ENCODE measurements around the gene DLG2. TPM values are rescaled to one million over a fixed set of nuclear protein-coding genes. Genes with fewer than 3 reads are reported as not detected.

DLG2 gene
- total and polyA plus RNA-seq, 2 of the 8 experiments (the other 6 are each of a cell fraction or from before 2014, with no cell fraction given), result 1.7 to 14.3 TPM

DNA sequence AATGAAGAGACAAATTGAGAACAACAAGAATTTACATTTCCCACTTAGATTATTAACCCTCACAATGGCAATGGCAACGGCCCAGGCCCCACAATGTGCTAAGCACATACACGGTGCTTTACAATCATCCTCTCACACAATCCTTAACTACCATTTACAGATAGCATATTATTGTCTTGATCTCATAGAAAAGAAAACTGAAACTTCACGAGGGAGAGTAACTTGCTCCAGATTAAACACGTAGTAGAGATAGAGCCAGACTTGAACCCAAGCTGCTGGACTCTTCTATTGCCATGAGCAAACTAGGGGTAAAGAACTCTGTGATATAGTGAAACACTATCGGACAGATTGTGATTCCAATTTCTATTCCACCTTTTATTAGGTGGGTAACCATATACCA is 665.1 kb downstream of the DLG2 start:
- no peak overlapping the region for H2BK15ac ChIP-seq (ENCODE audit: low read length)
- H3K18ac ChIP-seq (ENCODE audit: extremely low read depth, low read length), result no peak overlapping the region
- no peak overlapping the region for H3K23ac ChIP-seq (ENCODE audit: insufficient read length)
- no peaks in the 10 kb centered on the region for H3K9me3 ChIP-seq (ENCODE audit: insufficient read depth in 2 of 2, low read depth in 1 of 2, low read length in 1 of 2)
- H2BK12ac ChIP-seq (ENCODE audit: low read depth, low read length), result no peak overlapping the region
- no peak overlapping the region for H3K9ac ChIP-seq (replicated peaks in 1 of 4; ENCODE audit: extremely low read depth in 1 of 4, low read depth in 3 of 4, low read length in 3 of 4)
- peaks cover 0 to 3% (median 0%) of the 10 kb centered on the region in 4 experiments; a peak in 2 of 7 replicates for H3K4me1 ChIP-seq (replicated peaks in 1 of 4; ENCODE audit: control insufficient read depth in 3 of 4, insufficient read depth in 4 of 4, low read length in 3 of 4)
- no peak overlapping the region for H3K56ac ChIP-seq (replicated peaks; ENCODE audit: insufficient read length, low read depth, low read length)
- no peak for TF ChIP-seq POLR2A (IDR thresholded peaks at IDR 0.05; ENCODE audit: control extremely low read depth in 1 of 2, low read depth in 2 of 2, low read length in 2 of 2)
- no peak for TF ChIP-seq NRF1 (IDR thresholded peaks at IDR 0.05; ENCODE audit: low read depth, low read length)
- no peak for TF ChIP-seq TCF12 (IDR thresholded peaks at IDR 0.05; ENCODE audit: low read depth, low read length)
- TF ChIP-seq BCL11A (IDR thresholded peaks at IDR 0.05; ENCODE audit: low read depth in 2 of 2, low read length in 2 of 2), result no peak
- no peak for TF ChIP-seq RFX5 (IDR thresholded peaks at IDR 0.05; ENCODE audit: borderline replicate concordance, low read depth, low read length)
- no peak for TF ChIP-seq EP300 (IDR thresholded peaks at IDR 0.05; ENCODE audit: borderline replicate concordance in 1 of 2, low read depth in 2 of 2, low read length in 2 of 2)
- TF ChIP-seq FOSL1 (IDR thresholded peaks at IDR 0.05; ENCODE audit: insufficient read depth, low read depth, low read length), result no peak
- TF ChIP-seq CBX8 (IDR thresholded peaks at IDR 0.05; ENCODE audit: borderline replicate concordance, low read depth, low read length), result no peak
- TF ChIP-seq POLR2AphosphoS5 (IDR thresholded peaks at IDR 0.05; ENCODE audit: low read depth, low read length), result no peak
- TF ChIP-seq, protein P1, sequence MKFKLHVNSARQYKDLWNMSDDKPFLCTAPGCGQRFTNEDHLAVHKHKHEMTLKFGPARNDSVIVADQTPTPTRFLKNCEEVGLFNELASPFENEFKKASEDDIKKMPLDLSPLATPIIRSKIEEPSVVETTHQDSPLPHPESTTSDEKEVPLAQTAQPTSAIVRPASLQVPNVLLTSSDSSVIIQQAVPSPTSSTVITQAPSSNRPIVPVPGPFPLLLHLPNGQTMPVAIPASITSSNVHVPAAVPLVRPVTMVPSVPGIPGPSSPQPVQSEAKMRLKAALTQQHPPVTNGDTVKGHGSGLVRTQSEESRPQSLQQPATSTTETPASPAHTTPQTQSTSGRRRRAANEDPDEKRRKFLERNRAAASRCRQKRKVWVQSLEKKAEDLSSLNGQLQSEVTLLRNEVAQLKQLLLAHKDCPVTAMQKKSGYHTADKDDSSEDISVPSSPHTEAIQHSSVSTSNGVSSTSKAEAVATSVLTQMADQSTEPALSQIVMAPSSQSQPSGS (IDR thresholded peaks at IDR 0.05; ENCODE audit: low read length), result no peak
- TF ChIP-seq ZNF274 (IDR thresholded peaks at IDR 0.05; ENCODE audit: borderline replicate concordance, extremely low read depth, low read length), result no peak
- no peak overlapping the region for H2BK120ac ChIP-seq (replicated peaks; ENCODE audit: low read depth, low read length)
- no peak overlapping the region for H3K4me2 ChIP-seq (ENCODE audit: insufficient read depth in 1 of 2, low read depth in 2 of 2, low read length in 2 of 2)
- H2BK20ac ChIP-seq (ENCODE audit: low read length), result no peak overlapping the region
- H2AK5ac ChIP-seq (ENCODE audit: low read depth, low read length), result no peak overlapping the region
- no peak overlapping the region for H3K27ac ChIP-seq (ENCODE audit: low read depth, low read length)
- no peaks in the 10 kb centered on the region for H3K36me3 ChIP-seq (ENCODE audit: control insufficient read depth in 2 of 4, insufficient read depth in 4 of 4, low read length in 3 of 4)
- POLR2A ChIA-PET (ENCODE audit: partially characterized antibody), result no interaction called here
- no peak for DNase-seq (ENCODE audit: low read depth in 1 of 2, low spot score in 2 of 2)
- H3K27me3 ChIP-seq (replicated peaks in 1 of 4; ENCODE audit: control insufficient read depth in 3 of 4, extremely low read depth in 1 of 4, insufficient read depth in 3 of 4, low read length in 3 of 4), result no peaks in the 10 kb centered on the region
- no peak overlapping the region for H4K8ac ChIP-seq (ENCODE audit: extremely low read depth, insufficient read depth, low read length)
- CTCF ChIA-PET (ENCODE audit: partially characterized antibody), result interaction anchor here (1.5 to 3.3 kb wide), 2 partner anchors 14 to 39 kb away, joined by 4 to 11 read pairs; no protein-coding TSS in a partner anchor
- no peaks in the 10 kb centered on the region for H3K23me2 ChIP-seq (ENCODE audit: low read depth, low read length)
- no peaks in the 10 kb centered on the region for H3K79me2 ChIP-seq (ENCODE audit: control insufficient read depth in 1 of 2, insufficient read depth in 2 of 2, low read length in 2 of 2)
- H3K14ac ChIP-seq (ENCODE audit: insufficient read length), result no peak overlapping the region
- H3K4me3 ChIP-seq (ENCODE audit: extremely low read depth in 1 of 4, insufficient read depth in 2 of 4, low read depth in 3 of 4, low read length in 4 of 4), result no peak overlapping the region
- H3K79me1 ChIP-seq (ENCODE audit: low read depth, low read length), result no peaks in the 10 kb centered on the region
- H4K5ac ChIP-seq (ENCODE audit: insufficient read length, low read depth, low read length), result no peak overlapping the region
- H4K91ac ChIP-seq (replicated peaks; ENCODE audit: insufficient read length, low read length), result no peak overlapping the region
- no peaks in the 10 kb centered on the region for H4K20me1 ChIP-seq (replicated peaks in 1 of 2; ENCODE audit: control insufficient read depth in 1 of 2, insufficient read depth in 2 of 2, low read length in 2 of 2)
- WGBS, 2 experiments (ENCODE audit: extremely low coverage in 1 of 2, insufficient coverage in 1 of 2, insufficient read length in 1 of 2, insufficient replicate concordance in 2 of 2, low coverage in 1 of 2, low lambda C conversion rate in 2 of 2, missing lambda C conversion rate in 1 of 2), result 87% methylated on average over 5 of the region's 5 CpGs; no CpG with 5 or more reads in 1 of the 2 experiments
- no peak overlapping the region for H2BK5ac ChIP-seq (ENCODE audit: low read depth, low read length)
- no peak overlapping the region for H2AFZ ChIP-seq (ENCODE audit: low read length)
- FAIRE-seq, result no peak
- no peak overlapping the region for H3K4ac ChIP-seq (replicated peaks; ENCODE audit: insufficient read length, low read depth, low read length)
